Measurements from ENCODE around the gene CHD3. TPM values are rescaled to one million over a fixed set of nuclear protein-coding genes. Genes with fewer than 3 reads are reported as not detected.

The CHD3 gene
- total and polyA plus RNA-seq, 2 donors from 2014 or later = 41.5 to 94.6 TPM

DNA sequence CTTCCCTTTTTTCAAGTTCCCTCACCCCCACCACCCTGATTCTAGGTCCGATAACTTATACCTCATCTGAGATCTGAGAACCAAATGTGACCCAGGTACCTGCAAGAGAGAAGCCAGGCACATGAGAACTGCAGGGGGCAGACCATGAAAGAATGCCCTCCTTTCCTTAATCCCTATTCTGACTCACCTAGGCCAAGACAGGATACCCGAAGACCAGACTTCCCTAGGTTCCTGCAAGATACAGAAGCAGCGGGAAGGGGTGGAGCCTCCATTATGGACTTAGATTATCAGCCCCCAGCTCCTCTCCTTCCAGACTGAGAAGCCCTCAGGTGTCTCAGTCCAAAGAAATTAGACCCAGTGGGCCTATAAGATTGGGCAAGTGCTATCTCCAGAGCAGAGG lies 39.0 kb downstream of the CHD3 start:
- H3K4me1 ChIP-seq (ENCODE audit: control insufficient read depth in 2 of 3, insufficient read depth in 2 of 3, low read depth in 1 of 3, low read length in 3 of 3) = peaks cover under 1 to 14% (median 6%) of the 10 kb centered on the region in 3 donors
- TF ChIP-seq, protein P1, sequence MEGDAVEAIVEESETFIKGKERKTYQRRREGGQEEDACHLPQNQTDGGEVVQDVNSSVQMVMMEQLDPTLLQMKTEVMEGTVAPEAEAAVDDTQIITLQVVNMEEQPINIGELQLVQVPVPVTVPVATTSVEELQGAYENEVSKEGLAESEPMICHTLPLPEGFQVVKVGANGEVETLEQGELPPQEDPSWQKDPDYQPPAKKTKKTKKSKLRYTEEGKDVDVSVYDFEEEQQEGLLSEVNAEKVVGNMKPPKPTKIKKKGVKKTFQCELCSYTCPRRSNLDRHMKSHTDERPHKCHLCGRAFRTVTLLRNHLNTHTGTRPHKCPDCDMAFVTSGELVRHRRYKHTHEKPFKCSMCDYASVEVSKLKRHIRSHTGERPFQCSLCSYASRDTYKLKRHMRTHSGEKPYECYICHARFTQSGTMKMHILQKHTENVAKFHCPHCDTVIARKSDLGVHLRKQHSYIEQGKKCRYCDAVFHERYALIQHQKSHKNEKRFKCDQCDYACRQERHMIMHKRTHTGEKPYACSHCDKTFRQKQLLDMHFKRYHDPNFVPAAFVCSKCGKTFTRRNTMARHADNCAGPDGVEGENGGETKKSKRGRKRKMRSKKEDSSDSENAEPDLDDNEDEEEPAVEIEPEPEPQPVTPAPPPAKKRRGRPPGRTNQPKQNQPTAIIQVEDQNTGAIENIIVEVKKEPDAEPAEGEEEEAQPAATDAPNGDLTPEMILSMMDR (IDR thresholded peaks at IDR 0.05; ENCODE audit: borderline replicate concordance, extremely low read depth, insufficient read depth) = no peak
- intact Hi-C loops (cut with DNase I) = no loop called here
- H3K27me3 ChIP-seq (ENCODE audit: control insufficient read depth, insufficient read depth, low read length) = no peaks in the 10 kb centered on the region
- no peak overlapping the region for H3K27ac ChIP-seq (ENCODE audit: low read depth in 2 of 2, low read length in 2 of 2)
- H3K36me3 ChIP-seq (ENCODE audit: control insufficient read depth in 2 of 3, insufficient read depth in 3 of 3, low read length in 3 of 3) = no peaks in the 10 kb centered on the region
- no peak overlapping the region for H3K9ac ChIP-seq (ENCODE audit: low read length in 3 of 3)
- no peaks in the 10 kb centered on the region for H3K9me3 ChIP-seq (ENCODE audit: control insufficient read depth in 2 of 3, insufficient read depth in 1 of 3, low read length in 3 of 3)
- no peak for DNase-seq
- FAIRE-seq = no peak
- H3K4me3 ChIP-seq (ENCODE audit: low read length in 3 of 3) = no peak overlapping the region

GRCh38 chr17:7929158-7930023 lies 40.8 kb downstream of the CHD3 start, which contains the start of gene KCNAB3:
Gene KCNAB3, minus strand, starts transcription at chr17:7929856. Its CDS starts 421 bp downstream, at chr17:7929435.
- H3K9ac ChIP-seq (ENCODE audit: low read length in 3 of 3) = no peak within 1 kb of the TSS
- no peaks in the 10 kb centered on the region for H3K9me3 ChIP-seq (ENCODE audit: control insufficient read depth in 2 of 3, insufficient read depth in 1 of 3, low read length in 3 of 3)
- no peaks in the 10 kb centered on the region for H3K36me3 ChIP-seq (ENCODE audit: control insufficient read depth in 2 of 3, insufficient read depth in 3 of 3, low read length in 3 of 3)
- H3K27me3 ChIP-seq (ENCODE audit: control insufficient read depth, insufficient read depth, low read length) = no peaks in the 10 kb centered on the region
- DNase-seq (peak; percentile 86 to 93 (median 90)), FAIRE-seq (no peak)
- H3K4me3 ChIP-seq (ENCODE audit: low read length in 3 of 3) = peak within 1 kb of the TSS in 2 of 3 donors; percentile 47 to 99
- intact Hi-C loops (cut with DNase I) = no loop called here
- H3K27ac ChIP-seq (ENCODE audit: low read depth in 2 of 2, low read length in 2 of 2) = no peak within 1 kb of the TSS
- TF ChIP-seq, protein P1 (IDR thresholded peaks at IDR 0.05; ENCODE audit: borderline replicate concordance, extremely low read depth, insufficient read depth) = no peak
- H3K4me1 ChIP-seq (ENCODE audit: control insufficient read depth in 2 of 3, insufficient read depth in 2 of 3, low read depth in 1 of 3, low read length in 3 of 3) = peaks cover 0 to 19% (median 8%) of the 10 kb centered on the region in 3 donors

DNA sequence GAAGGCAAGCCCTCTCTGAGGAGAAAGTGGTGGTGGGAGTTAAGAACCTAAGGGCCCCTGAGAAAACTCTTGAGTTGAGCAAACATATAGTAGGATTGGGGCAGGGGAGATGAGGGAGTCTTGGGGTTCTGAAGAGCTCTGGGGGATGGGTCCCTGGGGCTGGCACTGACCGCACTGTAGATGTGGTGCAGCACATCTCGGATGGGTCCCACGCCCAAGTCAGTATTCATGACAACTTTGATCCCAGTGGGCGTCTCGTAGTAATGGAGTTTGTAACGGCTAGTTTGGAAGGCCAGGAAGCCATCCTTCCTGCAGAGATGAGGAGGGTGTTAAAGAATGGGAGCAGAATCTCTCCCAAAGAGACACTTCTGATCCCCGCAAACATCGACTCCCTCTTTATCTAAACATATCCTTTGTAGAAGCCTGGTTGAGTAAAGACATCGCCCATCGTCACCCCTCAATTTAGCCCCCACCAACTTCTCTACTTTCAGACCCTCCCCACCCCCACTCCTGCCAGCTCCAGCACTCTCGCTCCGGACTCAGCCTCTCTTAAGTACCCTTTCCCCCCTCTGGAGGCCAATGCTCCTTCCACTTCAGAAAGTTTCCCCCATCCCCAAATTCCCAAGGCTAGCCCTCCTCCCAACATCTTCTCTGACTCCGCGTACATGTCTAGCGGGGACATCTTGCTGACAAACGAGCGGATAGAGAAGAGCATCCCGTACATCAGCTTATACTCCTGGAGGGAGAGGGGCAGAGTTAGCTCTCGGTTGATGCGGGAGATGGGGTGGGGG lies 42.4 kb downstream of the CHD3 start:
- peak overlapping the region; percentile 88 to 99 (median 92) for H3K4me3 ChIP-seq (ENCODE audit: low read length in 3 of 3)
- H3K4me1 ChIP-seq (ENCODE audit: control insufficient read depth in 2 of 3, insufficient read depth in 2 of 3, low read depth in 1 of 3, low read length in 3 of 3) = peaks cover 0 to 19% (median 8%) of the 10 kb centered on the region in 3 donors
- peaks cover 0 to 3% (median 3%) of the 10 kb centered on the region in 3 donors for H3K36me3 ChIP-seq (ENCODE audit: control insufficient read depth in 2 of 3, insufficient read depth in 3 of 3, low read length in 3 of 3)
- H3K9ac ChIP-seq (ENCODE audit: low read length in 3 of 3) = peak overlapping the region; percentile 49 to 73 (median 70)
- FAIRE-seq = no peak
- intact Hi-C loops (cut with DNase I) = no loop called here
- H3K27ac ChIP-seq (ENCODE audit: low read depth in 2 of 2, low read length in 2 of 2) = peak overlapping the region in 1 of 2 donors; percentile 82
- H3K27me3 ChIP-seq (ENCODE audit: control insufficient read depth, insufficient read depth, low read length) = no peaks in the 10 kb centered on the region
- TF ChIP-seq, protein P1 (IDR thresholded peaks at IDR 0.05; ENCODE audit: borderline replicate concordance, extremely low read depth, insufficient read depth) = no peak
- H3K9me3 ChIP-seq (ENCODE audit: control insufficient read depth in 2 of 3, insufficient read depth in 1 of 3, low read length in 3 of 3) = no peaks in the 10 kb centered on the region
- DNase-seq = peak in 1 of 5 donors; percentile 20
